HG02678 (cell line): ENCODE measurements around the gene MAP2K3.
"Not testable (repeated sequence)": the region's sequence is repeated elsewhere in the genome, so short reads cannot be mapped to it uniquely, and the experiment has no call there.

Experiments
- ATAC-seq: cut with Tn5 transposase; IDR thresholded peaks from one replicate; pipeline ENCODE4 v1.9.1; 2021; ENCODE audit warnings: mild to moderate bottlenecking, moderate library complexity; ENCODE audit not compliant: unreplicated experiment

Gene MAP2K3

GRCh38 chr17:21310061-21310765, 25.7 kb downstream of the MAP2K3 start:
- not testable (repeated sequence) for ATAC-seq

DNA sequence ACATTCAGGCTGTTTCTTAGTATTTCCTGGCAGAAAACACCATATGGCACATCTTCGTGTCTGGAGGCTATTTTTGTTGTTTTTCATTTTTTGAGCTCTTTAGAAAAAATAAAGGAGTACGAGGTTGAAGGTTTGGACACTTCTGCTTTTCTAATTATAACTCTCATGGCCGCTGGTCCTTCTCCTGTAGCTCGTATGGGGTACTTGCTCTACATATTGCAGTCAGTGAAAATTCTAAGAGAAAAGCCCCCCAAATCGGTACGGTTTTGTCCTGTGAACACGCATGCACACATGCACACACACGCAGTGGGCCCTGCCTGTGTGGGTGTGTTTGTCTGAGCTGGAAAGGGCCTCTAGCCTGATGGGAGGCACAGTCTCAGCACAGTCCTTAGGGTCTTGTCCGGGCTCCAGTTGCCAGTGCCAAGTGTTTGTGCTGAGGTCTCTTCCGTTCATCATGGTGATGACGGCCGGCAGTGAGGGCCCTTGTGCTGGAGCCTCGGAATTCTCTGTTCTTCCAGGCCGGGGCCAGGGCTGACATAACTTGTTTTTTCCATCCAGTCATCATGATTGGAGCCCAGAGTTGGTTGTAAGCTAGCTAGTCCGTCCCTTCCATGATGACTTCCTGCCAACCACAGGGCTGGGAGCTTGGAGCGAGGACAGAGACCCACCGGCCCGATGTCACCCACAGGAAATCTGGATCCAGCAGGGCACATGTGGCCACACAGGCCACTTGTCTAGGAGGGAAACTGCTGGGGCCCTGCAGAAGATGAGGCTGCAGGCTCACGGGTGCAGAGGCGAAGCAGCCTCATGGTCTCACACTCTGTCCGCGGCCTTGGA, 26.5 kb downstream of the MAP2K3 start:
- ATAC-seq: not testable (repeated sequence)

- ATAC-seq: no peak
Measured at GRCh38 chr17:21313320-21313719, 28.8 kb downstream of the MAP2K3 start.

DNA sequence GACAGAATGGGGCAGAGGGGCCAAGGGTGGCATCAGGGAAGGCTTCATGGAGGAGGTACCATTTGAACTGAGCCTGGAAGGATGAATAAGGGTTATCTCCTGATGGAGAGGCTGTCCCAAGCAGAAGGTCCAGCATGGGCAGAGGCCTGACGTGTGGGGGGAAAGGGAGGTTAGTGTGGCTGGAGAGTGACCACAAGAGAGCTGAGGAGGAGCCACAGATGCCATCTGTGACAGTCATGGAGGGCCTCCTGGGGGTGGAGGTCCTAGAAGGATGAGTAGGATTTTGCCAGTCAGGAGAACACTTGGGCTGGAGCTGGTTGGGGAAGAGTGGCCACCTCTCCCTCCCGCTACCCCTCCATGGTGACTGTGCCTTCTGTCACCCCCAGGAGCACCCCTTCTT, 29.2 kb downstream of the MAP2K3 start:
- ATAC-seq: not testable (repeated sequence)

GRCh38 chr17:21314261-21314664, 29.8 kb downstream of the MAP2K3 start:
- not testable (repeated sequence) for ATAC-seq

DNA sequence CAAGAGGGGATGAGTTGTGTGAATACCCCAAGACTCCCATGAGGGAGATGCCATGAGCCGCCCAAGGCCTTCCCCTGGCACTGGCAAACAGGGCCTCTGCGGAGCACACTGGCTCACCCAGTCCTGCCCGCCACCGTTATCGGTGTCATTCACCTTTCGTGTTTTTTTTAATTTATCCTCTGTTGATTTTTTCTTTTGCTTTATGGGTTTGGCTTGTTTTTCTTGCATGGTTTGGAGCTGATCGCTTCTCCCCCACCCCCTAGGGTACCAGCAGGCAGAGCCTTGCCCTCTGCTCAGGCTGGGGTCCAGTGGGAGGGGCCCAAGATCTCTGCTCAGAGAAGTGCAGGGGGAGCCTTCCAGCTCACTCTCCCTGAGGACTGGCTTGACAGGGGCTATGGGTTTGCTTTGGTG, 30.2 kb downstream of the MAP2K3 start:
- ATAC-seq: not testable (repeated sequence)

GRCh38 chr17:21315246-21316000, 30.9 kb downstream of the MAP2K3 start:
- not testable (repeated sequence) for ATAC-seq

- ATAC-seq: peak; percentile 58
Measured at GRCh38 chr17:21316212-21316886, 31.8 kb downstream of the MAP2K3 start.

DNA sequence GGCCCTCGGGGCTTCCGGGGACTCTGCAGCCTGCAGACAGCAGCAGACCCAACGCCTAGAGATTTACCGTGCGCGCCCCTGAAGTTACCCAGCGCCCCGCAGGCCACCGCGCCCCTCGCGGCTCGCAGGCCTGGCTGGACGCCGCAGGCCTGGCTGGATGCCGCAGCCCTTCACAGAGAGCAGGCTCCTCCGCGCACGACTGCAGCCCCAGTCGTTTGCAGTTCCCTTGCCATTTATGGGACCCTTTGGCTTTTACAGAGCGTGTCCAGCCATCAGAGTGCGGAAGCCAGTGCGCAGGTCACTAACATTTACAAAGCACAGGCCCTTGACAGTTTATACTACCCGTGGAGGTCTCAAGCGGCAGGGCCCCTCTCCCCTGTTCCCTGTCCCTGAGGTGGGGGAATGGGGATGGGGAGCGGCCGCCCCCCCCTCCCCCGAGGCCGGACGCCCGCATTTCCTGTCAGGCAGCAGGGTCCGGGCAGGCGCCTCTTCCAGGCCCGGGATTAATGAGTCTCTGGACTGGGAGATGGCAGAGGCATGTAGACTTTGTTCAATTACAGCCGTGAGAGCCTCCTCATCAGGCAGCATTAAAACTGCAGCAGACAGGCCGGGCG, 32.5 kb downstream of the MAP2K3 start:
- peak; percentile 12 for ATAC-seq

DNA sequence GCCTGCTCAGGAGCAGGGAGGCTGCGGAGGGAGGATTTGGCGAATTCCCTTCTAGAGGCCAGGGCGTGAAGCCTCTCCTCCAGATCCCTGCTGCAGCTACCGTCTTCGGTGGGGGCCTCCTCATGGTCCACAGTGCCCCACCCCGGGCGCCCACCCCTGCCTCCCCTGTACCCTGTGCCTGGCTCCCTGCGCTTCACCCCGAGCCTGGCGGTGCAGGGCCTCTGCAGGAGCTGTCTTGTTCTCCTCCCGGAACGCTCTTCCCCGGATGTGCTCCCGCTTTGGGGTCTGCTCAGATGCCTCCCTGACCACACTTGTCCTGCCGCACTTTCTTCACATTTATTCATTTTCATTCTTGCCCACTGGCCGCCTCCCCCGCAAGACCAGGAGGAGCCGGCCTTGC, 33.3 kb downstream of the MAP2K3 start:
- ATAC-seq: not testable (repeated sequence)

DNA sequence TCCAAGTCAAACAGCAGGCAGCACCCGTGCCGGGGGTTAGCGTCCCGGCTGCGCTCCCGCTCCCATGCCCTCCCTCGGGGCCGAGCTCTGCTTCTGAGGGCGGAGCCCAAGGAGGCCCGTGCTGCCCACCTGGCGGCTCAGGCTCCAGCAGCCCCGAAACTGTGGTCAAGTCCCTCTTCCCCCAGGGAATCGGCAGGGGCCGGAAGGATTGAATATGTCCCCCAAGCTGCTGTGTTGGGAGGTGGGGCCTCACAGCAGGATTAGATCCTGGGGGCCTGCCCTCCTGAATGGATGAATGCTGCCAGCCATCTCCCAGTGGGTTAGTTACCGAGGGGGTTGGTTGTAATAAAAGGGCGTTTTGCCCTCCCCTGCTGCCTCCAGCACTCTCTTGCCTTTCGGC, 33.9 kb downstream of the MAP2K3 start:
- no peak for ATAC-seq

GRCh38 chr17:21318856-21319255, 34.3 kb downstream of the MAP2K3 start:
- ATAC-seq: not testable (repeated sequence)

GRCh38 chr17:21319256-21319655, 34.7 kb downstream of the MAP2K3 start:
- not testable (repeated sequence) for ATAC-seq

DNA sequence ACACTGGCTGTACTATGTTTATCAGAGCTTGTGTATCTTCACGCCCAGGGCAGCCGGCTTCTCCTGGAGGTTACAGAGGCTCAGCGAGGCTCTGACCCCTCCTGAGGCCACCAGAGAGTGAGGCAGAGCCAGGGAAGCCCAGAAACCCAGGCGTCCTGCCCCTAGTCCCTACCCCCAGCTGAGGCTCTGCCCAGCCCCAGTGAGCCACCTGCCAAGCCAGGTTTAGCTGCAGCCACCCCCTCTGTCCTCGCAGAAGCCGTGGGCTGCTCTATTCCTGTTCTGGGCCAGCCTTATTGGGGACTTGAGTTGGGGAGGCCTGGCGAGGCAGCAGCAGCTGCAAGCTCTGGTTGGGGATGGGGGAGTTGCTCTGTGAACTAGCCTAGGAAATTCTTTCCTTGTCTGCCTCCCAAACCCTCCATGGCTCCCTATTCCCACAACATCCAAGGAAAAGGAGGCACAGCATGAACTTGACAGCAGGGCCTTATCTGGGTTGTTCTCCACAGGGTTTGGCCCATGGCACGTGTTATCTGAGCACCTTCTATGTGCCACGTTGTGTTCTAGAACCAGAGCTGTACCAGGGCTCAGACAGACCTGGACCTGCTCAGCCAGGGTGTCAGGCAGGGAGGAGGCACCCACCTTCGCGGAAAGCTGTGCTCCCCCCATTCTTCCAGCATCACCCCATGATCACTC, 35.3 kb downstream of the MAP2K3 start:
- not testable (repeated sequence) for ATAC-seq

- ATAC-seq: not testable (repeated sequence)
Measured at GRCh38 chr17:21320430-21320829, 35.9 kb downstream of the MAP2K3 start.

DNA sequence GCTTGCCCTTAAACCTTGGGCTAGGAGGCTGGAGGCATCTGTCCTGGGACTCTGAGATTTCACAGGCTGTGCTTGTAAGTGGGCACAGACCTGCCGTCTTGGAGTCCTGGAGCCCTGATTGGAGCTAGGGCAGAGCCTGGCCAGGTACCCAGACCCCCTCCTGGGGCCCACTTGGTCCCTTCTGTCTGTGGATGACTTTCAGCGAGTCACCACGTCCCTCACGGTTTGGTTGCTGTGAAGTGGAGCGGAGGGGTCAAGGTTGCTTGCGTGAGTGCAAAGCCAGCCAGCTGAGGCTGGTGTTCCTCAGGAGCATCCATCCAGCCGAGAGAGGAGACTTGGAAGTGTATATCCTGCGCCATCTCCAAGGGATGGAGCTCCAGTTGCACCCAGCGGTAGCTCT, 36.5 kb downstream of the MAP2K3 start:
- not testable (repeated sequence) for ATAC-seq

DNA sequence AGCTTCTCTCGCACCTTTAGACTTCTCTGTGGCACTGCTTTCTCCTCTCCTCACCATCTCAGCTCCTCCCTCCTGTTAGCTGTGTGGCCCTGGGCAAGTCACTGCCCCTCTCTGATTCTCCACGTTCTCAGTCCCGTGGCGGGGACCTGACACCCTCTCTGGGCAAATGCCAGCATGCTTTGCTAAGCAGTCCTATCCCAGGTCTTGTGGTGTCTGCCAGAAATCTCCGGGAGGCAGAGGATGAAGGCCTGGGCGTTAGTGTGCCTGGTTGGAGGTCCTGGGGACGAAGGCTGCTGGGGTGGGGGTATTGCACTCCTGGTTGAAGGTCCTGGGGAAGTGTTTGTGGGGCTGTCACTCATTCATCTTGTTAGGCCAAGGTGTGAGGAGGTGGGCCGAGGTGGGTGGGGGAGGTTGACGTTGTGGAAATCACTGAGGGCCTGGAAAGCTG, 37.3 kb downstream of the MAP2K3 start:
- not testable (repeated sequence) for ATAC-seq

DNA sequence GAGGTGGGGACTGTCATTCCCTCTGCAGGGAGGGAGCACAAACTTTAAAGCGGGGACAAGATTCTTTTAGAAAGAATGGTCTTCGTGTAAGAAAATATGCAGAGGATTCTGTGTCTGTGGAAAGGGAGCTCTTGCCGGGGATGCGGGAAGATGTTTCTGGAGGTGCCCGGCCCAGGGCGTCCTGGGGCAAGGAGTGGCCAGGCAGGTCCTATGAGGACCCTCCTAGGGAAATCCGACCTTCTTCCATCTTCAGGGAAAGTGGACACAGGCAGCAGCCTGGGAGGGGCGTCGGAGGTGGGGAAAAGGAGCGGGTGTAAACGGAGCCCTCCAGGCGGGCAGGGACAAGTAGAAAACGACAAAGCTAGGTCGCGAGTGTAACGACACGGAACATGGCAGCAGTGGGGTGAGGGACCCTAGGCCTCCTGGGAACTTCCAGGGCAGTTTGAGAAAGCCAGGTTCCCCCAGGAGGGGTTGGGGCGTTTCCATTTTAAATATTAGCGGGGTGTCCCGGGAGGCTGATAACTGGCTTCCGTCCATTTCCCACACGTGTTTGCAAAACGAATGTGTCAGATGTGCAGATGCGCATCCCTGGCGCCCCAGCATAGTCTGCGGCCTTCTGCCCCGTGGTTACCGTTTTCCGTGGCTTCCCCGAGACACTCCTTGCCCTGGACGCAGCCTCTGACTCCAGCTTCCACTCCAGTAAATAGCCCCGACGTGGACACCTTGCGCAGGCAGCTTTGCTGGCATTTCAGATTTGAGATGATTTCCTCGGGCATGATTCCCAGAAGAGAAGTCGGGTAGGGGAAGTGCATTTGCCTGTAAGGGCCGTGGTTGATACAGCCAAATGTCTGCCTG, 39.0 kb downstream of the MAP2K3 start:
- not testable (repeated sequence) for ATAC-seq

GRCh38 chr17:21324741-21325140, 40.2 kb downstream of the MAP2K3 start:
- not testable (repeated sequence) for ATAC-seq
